ENCODE results near the gene NECAB2. TPM values are rescaled to one million over a fixed set of nuclear protein-coding genes. Genes with fewer than 3 reads are reported as not detected.

Gene NECAB2
- total and polyA plus RNA-seq, 4 donors, result 0.10 to 0.57 (median 0.39) TPM

DNA sequence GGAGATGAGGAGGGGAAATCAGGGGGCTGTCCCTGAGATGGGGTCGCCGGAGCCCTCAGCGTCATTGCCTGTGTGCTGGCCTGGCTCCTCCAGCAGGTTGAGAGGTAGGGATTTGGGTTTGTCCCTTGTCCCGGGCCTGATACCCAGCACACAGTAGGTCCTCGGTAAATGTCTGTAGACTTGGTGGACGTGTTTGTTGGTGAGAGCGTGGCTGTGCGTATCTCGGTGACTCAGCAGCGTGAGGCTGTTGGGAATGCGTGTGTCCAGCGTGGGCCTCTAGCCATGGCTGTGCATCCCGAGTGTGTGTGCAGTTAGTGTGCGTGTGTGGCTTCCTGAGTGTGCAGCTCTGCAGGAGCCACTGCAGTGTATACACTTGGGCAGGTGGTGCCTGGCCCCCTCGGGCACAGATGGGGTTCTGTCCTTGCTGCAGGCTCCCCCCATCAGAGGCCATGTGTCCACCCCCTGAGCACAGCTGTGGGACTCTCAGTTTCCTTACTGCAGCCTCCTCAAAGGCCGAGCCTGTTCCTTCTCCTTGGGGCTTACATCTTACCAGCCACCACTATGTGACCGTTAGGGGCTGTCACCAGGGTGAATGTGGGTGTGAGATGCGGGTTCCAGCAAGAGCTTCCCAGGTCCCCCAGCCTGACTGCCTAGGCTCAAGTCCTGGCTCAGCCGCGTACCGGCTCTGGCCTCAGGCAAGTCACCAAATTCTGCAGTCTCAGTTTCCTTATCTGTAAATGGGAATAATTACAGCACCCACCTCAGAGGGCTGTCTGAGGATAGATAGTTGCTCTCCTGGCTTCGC, 5.7 kb downstream of the NECAB2 start:
- no peak for ATAC-seq (ENCODE audit: insufficient read depth, low FRiP score)
- Histone ChIP-seq H3K4me1 (ENCODE audit: control insufficient read depth in 5 of 5, insufficient read depth in 5 of 5, low read length in 5 of 5) (no peaks in the 10 kb centered on the region), H3K27me3 (ENCODE audit: control insufficient read depth in 3 of 3, insufficient read depth in 3 of 3, low read length in 2 of 3) (peaks cover 0 to 15% (median 7%) of the 10 kb centered on the region in 3 donors), H3K9me3 (ENCODE audit: control insufficient read depth in 4 of 4, insufficient read depth in 3 of 4, low read length in 3 of 4) (peaks cover 0 to 9% (median 2%) of the 10 kb centered on the region in 4 donors), H3K9ac (ENCODE audit: insufficient read depth in 1 of 2, low read length in 2 of 2) (no peak overlapping the region), H3K27ac (ENCODE audit: low read depth in 1 of 2, low read length in 1 of 2) (no peak overlapping the region), H3K36me3 (ENCODE audit: control insufficient read depth in 4 of 4, insufficient read depth in 4 of 4, low read length in 4 of 4) (no peaks in the 10 kb centered on the region), H3K4me3 (no peak overlapping the region)
- no peak for DNase-seq
- 80 to 85% methylated on average over 22 of the region's 22 CpGs for WGBS, 2 donors
- TF ChIP-seq, protein P1, sequence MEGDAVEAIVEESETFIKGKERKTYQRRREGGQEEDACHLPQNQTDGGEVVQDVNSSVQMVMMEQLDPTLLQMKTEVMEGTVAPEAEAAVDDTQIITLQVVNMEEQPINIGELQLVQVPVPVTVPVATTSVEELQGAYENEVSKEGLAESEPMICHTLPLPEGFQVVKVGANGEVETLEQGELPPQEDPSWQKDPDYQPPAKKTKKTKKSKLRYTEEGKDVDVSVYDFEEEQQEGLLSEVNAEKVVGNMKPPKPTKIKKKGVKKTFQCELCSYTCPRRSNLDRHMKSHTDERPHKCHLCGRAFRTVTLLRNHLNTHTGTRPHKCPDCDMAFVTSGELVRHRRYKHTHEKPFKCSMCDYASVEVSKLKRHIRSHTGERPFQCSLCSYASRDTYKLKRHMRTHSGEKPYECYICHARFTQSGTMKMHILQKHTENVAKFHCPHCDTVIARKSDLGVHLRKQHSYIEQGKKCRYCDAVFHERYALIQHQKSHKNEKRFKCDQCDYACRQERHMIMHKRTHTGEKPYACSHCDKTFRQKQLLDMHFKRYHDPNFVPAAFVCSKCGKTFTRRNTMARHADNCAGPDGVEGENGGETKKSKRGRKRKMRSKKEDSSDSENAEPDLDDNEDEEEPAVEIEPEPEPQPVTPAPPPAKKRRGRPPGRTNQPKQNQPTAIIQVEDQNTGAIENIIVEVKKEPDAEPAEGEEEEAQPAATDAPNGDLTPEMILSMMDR (IDR thresholded peaks at IDR 0.05; ENCODE audit: control extremely low read depth, extremely low read depth), result no peak

DNA sequence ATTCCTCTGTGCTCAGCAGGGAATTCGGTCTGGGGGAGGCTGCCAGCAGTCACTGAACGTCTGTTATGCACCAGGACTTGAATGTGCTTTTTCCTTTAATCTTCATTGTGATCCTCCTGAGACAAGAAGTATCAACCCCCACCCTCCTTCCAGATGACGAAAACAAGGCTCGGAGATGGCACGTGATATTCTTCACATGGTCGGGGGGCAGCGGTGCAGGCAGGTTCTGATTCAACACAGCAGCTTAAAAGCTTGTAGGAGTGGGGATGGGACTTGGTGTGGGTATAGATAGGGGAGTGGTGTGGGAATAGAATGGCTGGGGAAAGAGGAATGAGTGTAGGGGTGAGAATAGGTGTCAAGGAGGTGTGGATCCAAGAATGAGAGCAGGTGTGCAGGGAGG, 6.4 kb downstream of the NECAB2 start:
- DNase-seq (no peak), ATAC-seq (ENCODE audit: insufficient read depth, low FRiP score) (no peak)
- H3K9ac ChIP-seq (ENCODE audit: insufficient read depth in 1 of 2, low read length in 2 of 2), result no peak overlapping the region
- H3K9me3 ChIP-seq (ENCODE audit: control insufficient read depth in 4 of 4, insufficient read depth in 3 of 4, low read length in 3 of 4), result peaks cover 0 to 9% (median 2%) of the 10 kb centered on the region in 4 donors
- peaks cover 0 to 8% (median under 1%) of the 10 kb centered on the region in 3 donors for H3K27me3 ChIP-seq (ENCODE audit: control insufficient read depth in 3 of 3, insufficient read depth in 3 of 3, low read length in 2 of 3)
- no peak overlapping the region for H3K4me3 ChIP-seq
- 58 to 62% methylated on average over 7 of the region's 7 CpGs for WGBS, 2 donors
- TF ChIP-seq, protein P1 (IDR thresholded peaks at IDR 0.05; ENCODE audit: control extremely low read depth, extremely low read depth), result no peak
- H3K4me1 ChIP-seq (ENCODE audit: control insufficient read depth in 5 of 5, insufficient read depth in 5 of 5, low read length in 5 of 5), result no peaks in the 10 kb centered on the region
- no peak overlapping the region for H3K27ac ChIP-seq (ENCODE audit: low read depth in 1 of 2, low read length in 1 of 2)
- H3K36me3 ChIP-seq (ENCODE audit: control insufficient read depth in 4 of 4, insufficient read depth in 4 of 4, low read length in 4 of 4), result no peaks in the 10 kb centered on the region

DNA sequence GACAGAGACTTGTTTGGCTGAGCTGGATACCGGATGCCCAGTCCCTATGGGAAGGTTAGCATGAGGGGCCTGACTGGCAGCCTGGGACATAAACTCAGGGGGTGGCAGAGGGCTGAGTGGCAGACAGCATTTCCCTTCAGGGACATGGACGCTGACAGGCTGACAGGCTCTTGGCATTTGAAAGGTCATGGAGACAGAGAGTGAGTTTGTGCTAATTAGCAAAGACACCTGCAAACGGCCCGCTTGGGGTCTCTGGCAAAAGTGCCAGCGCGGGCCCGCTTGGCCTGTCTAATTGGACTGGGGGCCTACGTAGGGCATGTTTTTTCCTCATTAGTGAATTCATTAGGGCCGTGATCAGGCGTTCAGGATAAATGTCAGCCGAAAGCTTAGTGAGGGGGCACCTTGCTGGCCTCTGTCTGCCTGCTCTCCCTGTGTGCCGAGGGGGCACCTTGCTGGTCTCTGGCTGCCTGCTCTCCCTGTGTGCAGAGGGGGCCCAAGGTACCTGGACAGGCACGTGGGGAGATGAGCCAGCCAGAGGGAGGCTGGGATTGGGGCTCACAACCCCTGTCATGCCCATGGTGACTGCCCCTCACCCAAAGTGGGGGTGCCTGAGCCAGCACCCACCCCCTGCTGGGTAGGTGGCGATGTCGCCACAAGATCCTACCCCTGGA, 7.7 kb downstream of the NECAB2 start:
- no peaks in the 10 kb centered on the region for H3K27me3 ChIP-seq (ENCODE audit: control insufficient read depth in 3 of 3, insufficient read depth in 3 of 3, low read length in 2 of 3)
- peaks cover 0 to 9% (median 2%) of the 10 kb centered on the region in 4 donors for H3K9me3 ChIP-seq (ENCODE audit: control insufficient read depth in 4 of 4, insufficient read depth in 3 of 4, low read length in 3 of 4)
- no peak overlapping the region for H3K27ac ChIP-seq (ENCODE audit: low read depth in 1 of 2, low read length in 1 of 2)
- DNase-seq (no peak), ATAC-seq (ENCODE audit: insufficient read depth, low FRiP score) (no peak)
- no peak overlapping the region for H3K9ac ChIP-seq (ENCODE audit: insufficient read depth in 1 of 2, low read length in 2 of 2)
- TF ChIP-seq, protein P1 (IDR thresholded peaks at IDR 0.05; ENCODE audit: control extremely low read depth, extremely low read depth), result no peak
- no peaks in the 10 kb centered on the region for H3K4me1 ChIP-seq (ENCODE audit: control insufficient read depth in 5 of 5, insufficient read depth in 5 of 5, low read length in 5 of 5)
- no peaks in the 10 kb centered on the region for H3K36me3 ChIP-seq (ENCODE audit: control insufficient read depth in 4 of 4, insufficient read depth in 4 of 4, low read length in 4 of 4)
- 80 to 88% methylated on average over 15 of the region's 15 CpGs for WGBS, 2 donors
- no peak overlapping the region for H3K4me3 ChIP-seq

Data from lung (tissue), 12 donors.